Inflammatory macrophage (primary cell): Measurements from ENCODE around the gene SP6.

ENCODE experiments used
- DNase-seq, 2 donors: peaks; one replicate each; pipeline ENCODE4 v3.0.0-alpha.2; 2020 to 2022

SP6 gene

GRCh38 chr17:47879028-47879585 lies 28.1 kb upstream of the SP6 start:
- peak in 1 of 2 donors; percentile 48 for DNase-seq

GRCh38 chr17:47878203-47879027 lies 27.5 kb upstream of the SP6 start:
- DNase-seq, result no peak

- DNase-seq, result no peak
Observed at GRCh38 chr17:47877368-47878034, 26.5 kb upstream of the SP6 start.

GRCh38 chr17:47875011-47875985 lies 24.3 kb upstream of the SP6 start:
- no peak for DNase-seq

GRCh38 chr17:47873200-47874090 lies 22.5 kb upstream of the SP6 start:
- DNase-seq, result no peak

- no peak for DNase-seq
Observed at GRCh38 chr17:47872651-47873161, 21.7 kb upstream of the SP6 start.

- no peak for DNase-seq
Observed at GRCh38 chr17:47872019-47872650, 21.2 kb upstream of the SP6 start.

- DNase-seq, result no peak
Observed at GRCh38 chr17:47871048-47871447, 20.1 kb upstream of the SP6 start.

- no peak for DNase-seq
Observed at GRCh38 chr17:47870056-47870455, 19.1 kb upstream of the SP6 start.

- DNase-seq, result no peak
Observed at GRCh38 chr17:47869114-47869513, 18.2 kb upstream of the SP6 start.

- DNase-seq, result no peak
Observed at GRCh38 chr17:47867813-47868533, 17.0 kb upstream of the SP6 start.

GRCh38 chr17:47866941-47867340 lies 16.0 kb upstream of the SP6 start:
- no peak for DNase-seq

GRCh38 chr17:47864791-47865216 lies 13.8 kb upstream of the SP6 start:
- no peak for DNase-seq

- peak in 1 of 2 donors; percentile 17 for DNase-seq
Observed at GRCh38 chr17:47862621-47863440, 11.9 kb upstream of the SP6 start.

GRCh38 chr17:47860386-47860785 lies 9.4 kb upstream of the SP6 start:
- no peak for DNase-seq

GRCh38 chr17:47857551-47858455 lies 6.8 kb upstream of the SP6 start:
- peak; percentile 17 to 58 for DNase-seq

- no peak for DNase-seq
Observed at GRCh38 chr17:47856830-47857229, 5.9 kb upstream of the SP6 start.

- DNase-seq, result no peak
Observed at GRCh38 chr17:47855737-47856136, 4.8 kb upstream of the SP6 start.
